K562 (cell line): ENCODE measurements around the gene KPNA3. TPM values are rescaled to one million over a fixed set of nuclear protein-coding genes. Genes with fewer than 3 reads are reported as not detected.

Experiments
- ATAC-seq: fragments of 200-7000 bp; cut with Tn5 transposase; 3 replicates; pipeline ENCODE4 v1.9.1; 2020; ENCODE audit warnings: moderate library complexity
- BruUV-seq: library from RNA; stranded (reverse); fragments of 400-500 nt; replicated peaks from 2 replicates; lab custom pipeline; 2021; lab: Mats Ljungman, UMichigan
- CTCF ChIA-PET: fragments of 300-600 bp; formaldehyde crosslinking; extraction: SDS; loops from one replicate; lab custom pipeline; 2021; ENCODE audit warnings: low intra/inter-chr PET ratio; lab: Yijun Ruan, JAX
- POLR2A ChIA-PET: fragments of 300-600, 350-650 bp; sonication (Branson Sonifier 250); formaldehyde crosslinking; extraction: SDS; loops from one replicate; lab custom pipeline; 2021; ENCODE audit warnings: antibody characterized with exemption, inconsistent platforms; lab: Yijun Ruan, JAX
- DNase-seq, 4 experiments: peaks; one replicate each; pipeline versions ENCODE4 v3.0.0 to v3.0.0-alpha.2; 2011 to 2018; ENCODE audit warnings: low spot score in 3 of 4, mixed read lengths in 3 of 4; ENCODE audit errors: extremely low read depth in 1 of 4
- FAIRE-seq: peaks from 2 replicates; lab custom pipeline; 2011; peaks lifted over from hg19 to GRCh38; lab: Jason Lieb, UNC
- H2AFZ ChIP-seq: 2 replicates; pipeline ENCODE4 v1.6.0; 2011; ENCODE audit warnings: low read depth, low read length, control low read depth, inconsistent platforms
- H3K27ac ChIP-seq: fragments of 200-600 bp; 3 replicates; pipeline ENCODE4 v1.8.0; 2011; ENCODE audit warnings: low read depth, mild to moderate bottlenecking, control low read depth, inconsistent platforms, low read length, moderate library complexity, mixed read lengths; ENCODE audit errors: extremely low read depth
- H3K27me3 ChIP-seq, 2 experiments: fragments of 300-600 bp in 1 of 2; 2 replicates in 1 of 2; 3 replicates in 1 of 2; pipeline versions ENCODE4 v1.6.0 to v1.8.0; 2011; ENCODE audit warnings: inconsistent platforms in 2 of 2, low read length in 2 of 2, mild to moderate bottlenecking in 1 of 2, mixed read lengths in 1 of 2, moderate library complexity in 1 of 2; ENCODE audit not compliant: control insufficient read depth in 2 of 2, insufficient read depth in 2 of 2
- H3K36me3 ChIP-seq: fragments of 300-600 bp; 3 replicates; pipeline ENCODE4 v1.8.0; 2011; ENCODE audit warnings: mild to moderate bottlenecking, low read length, inconsistent platforms; ENCODE audit not compliant: control insufficient read depth, insufficient read depth
- H3K4me1 ChIP-seq, 2 experiments: fragments of 200-600 bp in 1 of 2; replicated peaks in 1 of 2; 2 replicates in 1 of 2; 3 replicates in 1 of 2; pipeline versions ENCODE4 v1.5.1 to v1.8.0; 2011; ENCODE audit warnings: inconsistent platforms in 2 of 2, low read length in 2 of 2, mild to moderate bottlenecking in 1 of 2, mixed read lengths in 1 of 2, moderate library complexity in 1 of 2; ENCODE audit not compliant: control insufficient read depth in 2 of 2, insufficient read depth in 2 of 2
- H3K4me2 ChIP-seq: 2 replicates; pipeline ENCODE4 v1.6.1; 2011; ENCODE audit warnings: low read length, control low read depth, inconsistent platforms, mixed read lengths; ENCODE audit not compliant: insufficient read depth
- H3K4me3 ChIP-seq: fragments of 200-600 bp; sonication (generic), shearing (Covaris generic); 2 replicates; pipeline ENCODE4 v1.5.1; 2016; ENCODE audit warnings: control low read depth, inconsistent platforms
- H3K79me2 ChIP-seq: fragments of 200-600 bp; 3 replicates; pipeline ENCODE4 v1.8.0; 2011; ENCODE audit warnings: low read length, inconsistent platforms; ENCODE audit not compliant: control insufficient read depth, insufficient read depth
- H3K9ac ChIP-seq, 2 experiments: 2 replicates each; pipeline versions ENCODE4 v1.6.0 to v1.6.1; 2011; ENCODE audit warnings: low read depth in 2 of 2, low read length in 2 of 2, control low read depth in 1 of 2, inconsistent platforms in 1 of 2, mild to moderate bottlenecking in 1 of 2, mixed read lengths in 1 of 2; ENCODE audit not compliant: insufficient read depth in 1 of 2
- H3K9me1 ChIP-seq: one replicate; pipeline ENCODE4 v1.6.0; 2011; ENCODE audit warnings: inconsistent platforms, mild to moderate bottlenecking, low read length, moderate library complexity; ENCODE audit not compliant: control insufficient read depth, insufficient read depth
- H3K9me3 ChIP-seq: replicated peaks from 2 replicates; pipeline ENCODE4 v1.5.1; 2011; ENCODE audit warnings: low read depth, low read length, inconsistent platforms; ENCODE audit not compliant: control insufficient read depth, insufficient read depth
- H4K20me1 ChIP-seq: replicated peaks from 2 replicates; pipeline ENCODE4 v1.6.1; 2011; ENCODE audit warnings: low read length, inconsistent platforms, mixed read lengths; ENCODE audit not compliant: control insufficient read depth, insufficient read depth
- DMBX1 ChIP-seq: fragments of 250-450 bp; sonication (Bioruptor Pico); IDR thresholded peaks from 2 replicates; pipeline ENCODE4 v1.8.0; 2022; ENCODE audit warnings: inconsistent platforms, mild to moderate bottlenecking, moderate library complexity, borderline replicate concordance
- RBFOX2 ChIP-seq: fragments of 200-400 bp; formaldehyde crosslinking; IDR thresholded peaks from 2 replicates; pipeline ENCODE4 v1.6.1; 2017; ENCODE audit warnings: low read depth, mild to moderate bottlenecking, low read length, moderate library complexity
- RBM39 ChIP-seq: fragments of 200-400 bp; formaldehyde crosslinking; optimal IDR thresholded peaks from 2 replicates; pipeline ENCODE3; 2018; ENCODE audit warnings: low read depth, low read length
- YY1 ChIP-seq, 3 experiments: IDR thresholded peaks; 2 replicates each; pipeline ENCODE4 v1.6.1; 2011; ENCODE audit warnings: low read length in 2 of 3, mild to moderate bottlenecking in 2 of 3, moderate library complexity in 2 of 3, borderline replicate concordance in 1 of 3, control low read depth in 1 of 3, low read depth in 1 of 3; ENCODE audit not compliant: insufficient read depth in 3 of 3, insufficient replicate concordance in 2 of 3, control insufficient read depth in 1 of 3, insufficient read length in 1 of 3; ENCODE audit errors: extremely low read depth in 1 of 3
- ZNF24 ChIP-seq: fragments of 450-650 bp; IDR thresholded peaks from 2 replicates; pipeline ENCODE4 v1.6.1; 2016
- WGBS: fragments of 100-300 bp; shearing (Covaris generic); methylation state at CpG from one replicate; pipeline ENCODE4 v1.1.6; 2016; ENCODE audit warnings: low coverage, mixed read lengths; ENCODE audit not compliant: insufficient coverage; ENCODE audit errors: missing lambda C conversion rate; 5-methylcytosine and 5-hydroxymethylcytosine counted together
- in situ Hi-C: fragments of 300-500 bp; cut with MboI; formaldehyde crosslinking; loops from 4 replicates; pipeline ENCODE4 v1.15.0; 2018; ENCODE audit warnings: inconsistent platforms, mixed read lengths
- intact Hi-C: fragments of 100-400 bp; cut with micrococcal nuclease; formaldehyde crosslinking; loops from 2 replicates; pipeline ENCODE4 v1.14.2; 2022
- polyA plus RNA-seq, 8 experiments: library from polyadenylated mRNA; depleted of rRNA in 4 of 8; stranded (reverse) in 5 of 8; unstranded in 3 of 8; fragments of >200 nt; fragmentation: Nextera tagmentation in 2 of 8; fragmentation: Illumina TruSeq in 1 of 8; extraction: Ambion mirVana in 2 of 8; extraction: Trizol in 1 of 8; gene quantifications; 2 replicates each; pipeline versions ENCODE4 v1.2.1 to v1.2.3, GENCODE V29; 2011 to 2014; ENCODE audit warnings: inconsistent platforms in 1 of 8, missing spikeins in 1 of 8
- total RNA-seq, 7 experiments: library from RNA; depleted of rRNA in 6 of 7; stranded (reverse); fragments of >200 nt in 6 of 7; fragmentation: Illumina TruSeq in 2 of 7; extraction: Trizol in 2 of 7; gene quantifications; 2 replicates each; pipeline versions ENCODE4 v1.2.1 to v1.2.3, GENCODE V29; 2011 to 2021; ENCODE audit warnings: low replicate concordance in 1 of 7
- TF ChIP-seq, protein P1 (sequence below): sonication (generic); formaldehyde crosslinking; IDR thresholded peaks from 2 replicates; pipeline ENCODE4 v1.8.0; 2022; ENCODE audit warnings: mild to moderate bottlenecking, missing genetic modification reagents
- TF ChIP-seq, protein P2 (sequence below): sonication (generic); formaldehyde crosslinking; IDR thresholded peaks from 2 replicates; pipeline ENCODE4 v1.8.0; 2023; ENCODE audit warnings: mild to moderate bottlenecking, missing genetic modification reagents

The KPNA3 gene
- total and polyA plus RNA-seq, 9 of the 15 experiments (the other 6 are each of a cell fraction or from before 2014, with no cell fraction given) = 8.5 to 23.4 (median 15.7) TPM

DNA sequence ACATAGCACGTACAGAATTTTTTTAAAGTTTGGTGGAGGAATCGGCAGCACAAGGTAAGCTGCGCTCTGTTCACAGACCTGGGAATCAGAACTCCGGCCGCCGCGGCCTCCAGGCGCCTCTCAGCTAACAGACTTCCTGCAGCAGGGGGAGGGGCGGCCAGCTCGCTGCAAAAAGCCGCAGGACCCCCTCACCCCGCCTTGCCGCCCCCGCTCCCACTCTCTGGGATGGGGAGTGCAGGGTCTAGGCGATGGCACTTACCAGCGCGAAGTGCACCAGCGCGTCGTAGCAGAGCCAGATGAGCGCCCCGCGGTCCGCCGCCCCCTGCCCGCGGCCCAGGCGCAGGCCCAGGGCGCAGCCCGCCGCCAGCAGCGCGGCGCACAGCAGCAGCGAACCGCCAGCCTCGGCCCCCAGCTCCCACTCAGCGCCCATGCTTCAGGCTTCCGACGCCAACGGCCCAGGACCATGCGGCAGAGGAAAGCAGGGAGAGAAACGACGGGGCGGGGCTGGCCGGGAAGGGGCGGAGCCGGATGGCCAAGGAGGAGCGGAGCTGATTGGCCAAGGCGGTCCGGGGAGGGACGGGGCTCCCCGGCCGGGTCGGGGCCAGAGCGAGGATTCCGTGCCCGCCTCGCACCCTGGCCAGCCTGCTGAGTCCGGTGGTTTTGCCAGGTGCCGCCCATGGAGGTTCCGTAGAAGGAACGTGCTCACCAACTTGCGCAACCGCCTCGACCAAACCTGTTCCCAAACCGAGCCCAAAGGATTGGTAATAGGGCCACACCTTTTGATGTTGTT, 101.3 kb downstream of the KPNA3 start, which contains the start of gene EBPL:
Gene EBPL (minus strand): TSS at position 492 of the 790 bp plus-strand sequence. CDS start 62 bp downstream, at position 430.
- in situ Hi-C loops (no loop called here), intact Hi-C loops (no loop called here)
- no peaks in the 10 kb centered on the region for H3K9me3 ChIP-seq
- FAIRE-seq (peak; percentile 67), DNase-seq (peak; percentile 91 to 93 (median 92)), ATAC-seq (peak; percentile 99)
- H3K4me3 ChIP-seq = peak within 1 kb of the TSS; percentile 77
- H3K9ac ChIP-seq = peak within 1 kb of the TSS; percentile 74 to 91
- H3K9me1 ChIP-seq = no peaks in the 10 kb centered on the region
- H3K36me3 ChIP-seq = peaks cover 13% of the 10 kb centered on the region; the same call in 2 of the 3 replicates
- peak within 1 kb of the TSS; percentile 83 for H3K27ac ChIP-seq
- no TSS peak for BruUV-seq
- H3K4me2 ChIP-seq = peak within 1 kb of the TSS; percentile 86
- H3K4me1 ChIP-seq = peaks cover 0 to 19% of the 10 kb centered on the region in 2 experiments; a peak in 3 of 5 replicates
- peak within 1 kb of the TSS; percentile 95 for H2AFZ ChIP-seq
- H3K27me3 ChIP-seq = no peaks in the 10 kb centered on the region
- ChIA-PET POLR2A (interaction anchor here (0.5 to 1.1 kb wide), 7 partner anchors 8 to 307 kb away, joined by 3 to 5 read pairs (median 3); no protein-coding TSS in a partner anchor), CTCF (interaction anchor here (0.6 kb wide), 1 partner anchor 100 kb away, joined by 3 read pairs; no protein-coding TSS in a partner anchor)
- 0% methylated on average over 27 of the region's 67 CpGs for WGBS
- no peaks in the 10 kb centered on the region for H4K20me1 ChIP-seq
- peaks cover 31% of the 10 kb centered on the region for H3K79me2 ChIP-seq
- TF ChIP-seq, protein P1, sequence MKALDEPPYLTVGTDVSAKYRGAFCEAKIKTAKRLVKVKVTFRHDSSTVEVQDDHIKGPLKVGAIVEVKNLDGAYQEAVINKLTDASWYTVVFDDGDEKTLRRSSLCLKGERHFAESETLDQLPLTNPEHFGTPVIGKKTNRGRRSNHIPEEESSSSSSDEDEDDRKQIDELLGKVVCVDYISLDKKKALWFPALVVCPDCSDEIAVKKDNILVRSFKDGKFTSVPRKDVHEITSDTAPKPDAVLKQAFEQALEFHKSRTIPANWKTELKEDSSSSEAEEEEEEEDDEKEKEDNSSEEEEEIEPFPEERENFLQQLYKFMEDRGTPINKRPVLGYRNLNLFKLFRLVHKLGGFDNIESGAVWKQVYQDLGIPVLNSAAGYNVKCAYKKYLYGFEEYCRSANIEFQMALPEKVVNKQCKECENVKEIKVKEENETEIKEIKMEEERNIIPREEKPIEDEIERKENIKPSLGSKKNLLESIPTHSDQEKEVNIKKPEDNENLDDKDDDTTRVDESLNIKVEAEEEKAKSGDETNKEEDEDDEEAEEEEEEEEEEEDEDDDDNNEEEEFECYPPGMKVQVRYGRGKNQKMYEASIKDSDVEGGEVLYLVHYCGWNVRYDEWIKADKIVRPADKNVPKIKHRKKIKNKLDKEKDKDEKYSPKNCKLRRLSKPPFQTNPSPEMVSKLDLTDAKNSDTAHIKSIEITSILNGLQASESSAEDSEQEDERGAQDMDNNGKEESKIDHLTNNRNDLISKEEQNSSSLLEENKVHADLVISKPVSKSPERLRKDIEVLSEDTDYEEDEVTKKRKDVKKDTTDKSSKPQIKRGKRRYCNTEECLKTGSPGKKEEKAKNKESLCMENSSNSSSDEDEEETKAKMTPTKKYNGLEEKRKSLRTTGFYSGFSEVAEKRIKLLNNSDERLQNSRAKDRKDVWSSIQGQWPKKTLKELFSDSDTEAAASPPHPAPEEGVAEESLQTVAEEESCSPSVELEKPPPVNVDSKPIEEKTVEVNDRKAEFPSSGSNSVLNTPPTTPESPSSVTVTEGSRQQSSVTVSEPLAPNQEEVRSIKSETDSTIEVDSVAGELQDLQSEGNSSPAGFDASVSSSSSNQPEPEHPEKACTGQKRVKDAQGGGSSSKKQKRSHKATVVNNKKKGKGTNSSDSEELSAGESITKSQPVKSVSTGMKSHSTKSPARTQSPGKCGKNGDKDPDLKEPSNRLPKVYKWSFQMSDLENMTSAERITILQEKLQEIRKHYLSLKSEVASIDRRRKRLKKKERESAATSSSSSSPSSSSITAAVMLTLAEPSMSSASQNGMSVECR (CRISPR knock-in tag) = peak; percentile 16; the same call in 1 of the 2 replicates
- TF ChIP-seq, protein P2, sequence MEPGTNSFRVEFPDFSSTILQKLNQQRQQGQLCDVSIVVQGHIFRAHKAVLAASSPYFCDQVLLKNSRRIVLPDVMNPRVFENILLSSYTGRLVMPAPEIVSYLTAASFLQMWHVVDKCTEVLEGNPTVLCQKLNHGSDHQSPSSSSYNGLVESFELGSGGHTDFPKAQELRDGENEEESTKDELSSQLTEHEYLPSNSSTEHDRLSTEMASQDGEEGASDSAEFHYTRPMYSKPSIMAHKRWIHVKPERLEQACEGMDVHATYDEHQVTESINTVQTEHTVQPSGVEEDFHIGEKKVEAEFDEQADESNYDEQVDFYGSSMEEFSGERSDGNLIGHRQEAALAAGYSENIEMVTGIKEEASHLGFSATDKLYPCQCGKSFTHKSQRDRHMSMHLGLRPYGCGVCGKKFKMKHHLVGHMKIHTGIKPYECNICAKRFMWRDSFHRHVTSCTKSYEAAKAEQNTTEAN (CRISPR knock-in tag) = no peak
- TF ChIP-seq YY1 (IDR thresholded peaks at IDR 0.05; ENCODE audit: borderline replicate concordance in 1 of 3, control insufficient read depth in 1 of 3, extremely low read depth in 1 of 3, insufficient read depth in 3 of 3, insufficient read length in 1 of 3, insufficient replicate concordance in 2 of 3, low read depth in 1 of 3, low read length in 2 of 3) (peak in 2 of 3 experiments; percentile 57 to 71), ZNF24 (no peak), RBM39 (no peak), DMBX1 (CRISPR knock-in tag) (no peak), RBFOX2 (peak; percentile 88)
